NOMO-1 treated with DMSO at 0.1 percent for 48 hours (cell line): ENCODE data around the gene PPT1.

ENCODE experiments used
- DNase-seq: peaks from one replicate; lab custom pipeline; 2025; ENCODE audit not compliant: unreplicated experiment; lab: John Stamatoyannopoulos, UW

Gene PPT1

GRCh38 chr1:40032240-40032891 lies 64.7 kb downstream of the PPT1 start:
- DNase-seq = peak; percentile 60

GRCh38 chr1:40030528-40031135 lies 66.4 kb downstream of the PPT1 start:
- no peak for DNase-seq

- DNase-seq = no peak
Measured at GRCh38 chr1:40029608-40030007, 67.4 kb downstream of the PPT1 start.

- DNase-seq = no peak
Measured at GRCh38 chr1:40027647-40028046, 69.4 kb downstream of the PPT1 start.

GRCh38 chr1:40024671-40025070 lies 72.4 kb downstream of the PPT1 start:
- DNase-seq = no peak

GRCh38 chr1:40023379-40023944 lies 73.6 kb downstream of the PPT1 start:
- DNase-seq = no peak
